OCI-LY3 (cell line): ENCODE results near the gene ZNF205.

ENCODE experiments used
- CTCF ChIP-seq: fragments of 200-600, 300-600 bp; sonication (generic); IDR thresholded peaks from 2 replicates; pipeline ENCODE4 v1.5.1; 2014; ENCODE audit warnings: antibody characterized with exemption, low read length, low read depth
- EZH2phosphoT487 ChIP-seq: fragments of 200-600 bp; shearing (Covaris generic); IDR thresholded peaks from 2 replicates; pipeline ENCODE4 v1.6.1; 2018; ENCODE audit warnings: antibody characterized with exemption, mixed run types, low read depth

- no peak for TF ChIP-seq CTCF
- TF ChIP-seq EZH2phosphoT487: no peak
Measured at GRCh38 chr16:3080024-3080423, 32.4 kb upstream of the ZNF205 start.
